ENCODE results near the gene COQ10A.
A peak's percentile ranks its signal among the peaks of the same experiment; 100 is the strongest.

COQ10A gene

DNA sequence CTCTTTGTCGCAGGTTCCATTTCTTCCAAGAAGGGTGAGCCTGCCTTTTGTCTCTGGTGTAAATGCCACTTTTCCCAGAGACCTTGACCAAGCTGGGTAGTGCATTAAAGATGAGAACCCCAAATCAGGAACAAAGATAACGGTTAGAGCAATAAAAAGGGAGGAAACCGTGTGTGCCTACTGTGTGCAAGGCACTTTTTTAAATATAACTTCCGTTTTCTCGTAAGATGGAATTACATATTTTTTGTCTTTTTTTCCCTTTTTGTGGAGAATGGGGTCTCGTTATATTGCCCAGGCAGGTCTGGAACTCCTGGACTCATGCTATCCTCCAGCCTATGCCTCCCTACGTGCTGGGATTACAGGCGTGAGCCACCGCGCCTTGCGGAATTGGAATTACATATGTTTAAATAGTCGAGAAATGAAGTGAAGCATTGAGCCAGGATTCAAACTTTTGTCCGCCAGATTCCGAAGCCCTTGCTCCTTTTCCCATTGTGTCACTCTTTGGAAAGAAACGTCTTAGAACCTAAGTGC, 43.1 kb upstream of the COQ10A start:
- peak overlapping the region; percentile 37 for H3K4me3 ChIP-seq (ENCODE audit: low read depth, low read length)
- TF ChIP-seq, protein P1, sequence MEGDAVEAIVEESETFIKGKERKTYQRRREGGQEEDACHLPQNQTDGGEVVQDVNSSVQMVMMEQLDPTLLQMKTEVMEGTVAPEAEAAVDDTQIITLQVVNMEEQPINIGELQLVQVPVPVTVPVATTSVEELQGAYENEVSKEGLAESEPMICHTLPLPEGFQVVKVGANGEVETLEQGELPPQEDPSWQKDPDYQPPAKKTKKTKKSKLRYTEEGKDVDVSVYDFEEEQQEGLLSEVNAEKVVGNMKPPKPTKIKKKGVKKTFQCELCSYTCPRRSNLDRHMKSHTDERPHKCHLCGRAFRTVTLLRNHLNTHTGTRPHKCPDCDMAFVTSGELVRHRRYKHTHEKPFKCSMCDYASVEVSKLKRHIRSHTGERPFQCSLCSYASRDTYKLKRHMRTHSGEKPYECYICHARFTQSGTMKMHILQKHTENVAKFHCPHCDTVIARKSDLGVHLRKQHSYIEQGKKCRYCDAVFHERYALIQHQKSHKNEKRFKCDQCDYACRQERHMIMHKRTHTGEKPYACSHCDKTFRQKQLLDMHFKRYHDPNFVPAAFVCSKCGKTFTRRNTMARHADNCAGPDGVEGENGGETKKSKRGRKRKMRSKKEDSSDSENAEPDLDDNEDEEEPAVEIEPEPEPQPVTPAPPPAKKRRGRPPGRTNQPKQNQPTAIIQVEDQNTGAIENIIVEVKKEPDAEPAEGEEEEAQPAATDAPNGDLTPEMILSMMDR (IDR thresholded peaks at IDR 0.05; ENCODE audit: low read depth, low read length): no peak

DNA sequence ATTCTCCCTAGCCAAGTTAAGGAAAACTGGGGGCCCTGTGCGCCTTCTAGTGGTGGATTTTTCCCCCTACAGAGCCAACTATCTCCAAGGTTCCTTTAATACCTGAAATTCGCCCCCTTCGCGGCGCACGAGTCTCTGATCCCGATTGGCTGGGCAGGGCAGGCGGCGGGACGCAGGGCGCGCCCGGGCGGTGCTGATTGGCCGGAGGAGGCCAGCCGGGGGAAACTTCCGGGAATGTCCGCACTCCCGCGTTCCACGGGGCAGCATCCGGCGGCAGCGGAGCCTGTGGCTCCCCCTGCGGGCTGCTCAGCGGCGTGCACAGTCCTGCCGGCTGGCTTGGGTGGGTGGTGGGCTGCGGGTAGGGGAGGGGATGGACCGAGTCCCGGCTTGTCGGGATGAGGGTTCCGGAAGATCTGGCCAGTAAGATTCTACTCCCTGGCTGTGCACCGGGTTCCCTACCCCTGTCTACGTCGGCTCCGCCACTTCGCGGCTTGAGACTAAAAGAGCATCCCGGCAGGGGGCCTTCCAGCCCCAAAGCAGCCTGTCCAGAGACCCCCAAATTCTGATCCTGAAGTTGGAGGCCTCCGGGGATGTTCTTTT, 42.5 kb upstream of the COQ10A start, which contains the start of gene NABP2:
TSS of gene NABP2 (plus strand) at position 241 of the 600 bp plus-strand sequence. CDS start 515 bp downstream, outside the sequence.
- TF ChIP-seq, protein P1 (IDR thresholded peaks at IDR 0.05; ENCODE audit: low read depth, low read length): peak; percentile 63

DNA sequence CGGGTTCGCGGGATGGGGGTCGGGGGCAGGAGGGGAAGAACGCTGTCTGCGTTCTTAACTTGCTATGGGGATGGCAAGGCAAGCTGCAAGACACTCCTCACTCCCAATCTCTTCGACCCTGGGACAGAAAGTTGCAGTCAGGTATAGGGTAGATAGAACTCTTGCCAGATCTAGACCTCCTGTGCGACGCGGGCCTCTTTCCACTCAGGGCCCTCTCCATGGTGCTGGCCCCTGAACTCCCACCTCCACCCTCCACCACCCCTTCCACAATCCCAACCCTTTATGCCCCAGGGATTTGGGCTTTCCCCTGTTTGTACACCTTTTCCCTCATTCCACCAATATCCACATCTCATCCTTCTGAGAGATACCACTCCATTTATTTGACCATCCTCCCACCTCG, 41.8 kb upstream of the COQ10A start:
- TF ChIP-seq, protein P1 (IDR thresholded peaks at IDR 0.05; ENCODE audit: low read depth, low read length): no peak
- H3K4me3 ChIP-seq (ENCODE audit: low read depth, low read length): peak overlapping the region; percentile 73

More for the DNA sequence above, 42.5 kb upstream of the COQ10A start, which contains the start of gene NABP2:
- peak within 1 kb of the TSS; percentile 73 for H3K4me3 ChIP-seq (ENCODE audit: low read depth, low read length)

DNA sequence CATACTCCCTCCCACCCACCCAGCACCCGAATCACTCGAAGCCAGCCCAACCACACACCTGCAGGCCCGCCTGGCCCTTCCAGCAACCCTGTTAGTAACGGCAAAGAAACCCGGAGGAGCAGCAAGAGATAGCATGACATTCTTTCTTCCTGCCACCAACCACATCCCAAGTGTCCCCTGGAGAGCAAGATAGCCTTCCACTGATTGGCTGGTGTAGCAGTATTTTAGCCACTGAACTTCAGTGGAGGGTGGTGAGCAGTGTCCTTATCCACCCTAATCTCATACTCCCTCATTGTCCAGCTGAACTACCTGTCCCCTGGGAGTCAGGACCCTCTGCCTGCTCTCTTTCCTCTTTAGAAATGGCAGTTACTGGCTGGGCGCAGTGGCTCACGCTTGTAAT, 37.7 kb upstream of the COQ10A start:
- no peak overlapping the region for H3K4me3 ChIP-seq (ENCODE audit: low read depth, low read length)

DNA sequence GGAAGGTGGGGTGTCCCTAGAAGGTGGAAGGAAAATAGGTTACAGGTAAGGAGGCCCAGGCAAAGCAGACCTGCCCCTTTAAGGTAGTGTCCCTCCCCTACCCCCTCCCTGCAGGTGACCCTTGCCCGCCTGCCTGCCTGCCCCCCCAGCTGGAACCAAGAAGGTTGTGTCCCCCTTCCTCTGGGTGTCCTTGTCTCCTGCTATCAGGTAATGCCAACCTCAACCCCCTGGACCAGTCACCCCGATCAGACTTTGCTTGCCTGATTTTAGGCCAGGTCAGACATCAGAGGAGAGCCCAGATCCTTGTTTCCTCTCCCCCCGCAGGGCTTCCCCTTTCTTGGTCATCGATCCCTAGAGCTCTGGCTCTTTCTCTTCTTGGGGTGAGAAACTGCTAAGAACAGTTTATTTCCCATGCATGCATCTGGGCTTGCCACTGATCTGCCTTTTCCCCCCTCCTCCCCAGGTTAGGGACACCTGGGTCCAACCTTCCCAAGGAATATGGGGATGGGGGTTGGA, 36.8 kb upstream of the COQ10A start, which contains the start of gene SLC39A5:
TSS of gene SLC39A5 (plus strand) at position 136 of the 516 bp plus-strand sequence. CDS start 1,224 bp downstream, outside the sequence.
- TF ChIP-seq, protein P1 (IDR thresholded peaks at IDR 0.05; ENCODE audit: low read depth, low read length): no peak
- no peak within 1 kb of the TSS for H3K4me3 ChIP-seq (ENCODE audit: low read depth, low read length)

More for the DNA sequence above, 37.7 kb upstream of the COQ10A start:
- TF ChIP-seq, protein P1 (IDR thresholded peaks at IDR 0.05; ENCODE audit: low read depth, low read length): no peak

DNA sequence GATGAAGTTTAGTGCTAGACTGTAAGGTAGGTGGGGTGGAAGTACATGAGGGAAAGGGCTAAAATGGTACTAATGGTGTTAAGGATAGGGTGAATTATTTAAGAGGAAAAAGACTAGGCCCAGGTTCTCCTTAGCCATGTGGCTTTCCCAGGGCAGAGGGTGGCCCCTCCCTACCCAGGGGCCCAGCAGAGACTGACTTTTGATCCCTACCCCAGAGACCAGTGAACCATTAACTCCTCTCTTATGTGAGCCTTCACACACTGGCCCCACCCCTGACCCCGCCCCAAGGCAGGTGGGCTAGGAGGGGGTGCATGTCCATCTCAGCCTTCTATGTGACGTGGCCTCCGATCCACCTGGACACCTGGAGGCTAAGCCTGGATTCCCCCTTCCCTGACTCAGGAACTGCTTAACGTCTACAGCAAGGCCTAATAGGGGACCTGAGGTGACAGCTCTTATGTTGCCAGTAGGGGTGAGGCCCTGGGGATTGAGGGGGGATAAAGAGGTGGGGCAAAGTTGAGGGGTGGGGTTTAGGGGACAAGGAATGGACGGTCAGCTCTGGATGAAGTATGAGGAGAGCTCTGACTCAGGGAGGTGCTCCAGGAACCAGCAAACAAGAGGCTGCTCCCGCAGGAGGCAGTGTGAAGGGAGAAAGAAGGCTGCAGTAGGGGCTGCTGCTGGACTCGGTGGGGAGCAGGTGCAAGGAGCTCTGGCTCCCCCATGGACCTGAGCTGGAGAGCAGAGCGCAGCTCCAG, 36.1 kb upstream of the COQ10A start:
- H3K4me3 ChIP-seq (ENCODE audit: low read depth, low read length): no peak overlapping the region
- TF ChIP-seq, protein P1 (IDR thresholded peaks at IDR 0.05; ENCODE audit: low read depth, low read length): no peak
